Heart right ventricle (tissue), 16 donors: Measurements from ENCODE around the gene SLC6A12. TPM values are rescaled to one million over a fixed set of nuclear protein-coding genes. Genes with fewer than 3 reads are reported as not detected.
"Not testable (repeated sequence)": the region's sequence is repeated elsewhere in the genome, so short reads cannot be mapped to it uniquely, and the experiment has no call there.

Experiments used
- ATAC-seq, 8 donors: fragments of 200-7000 bp; cut with Tn5 transposase; one replicate each; pipeline ENCODE4 v1.9.1; 2020; ENCODE audit warnings: mild to moderate bottlenecking in 8 of 8, moderate library complexity in 8 of 8, moderate number of reproducible peaks in 1 of 8
- DNase-seq, 2 donors: peaks; one replicate each; pipeline ENCODE4 v3.0.0-alpha.2; 2020
- H3K27ac ChIP-seq, 10 donors: fragments of 200-600 bp; sonication (generic) in 2 of 10; one replicate each; pipeline versions ENCODE4 v1.5.0 to v1.8.0; 2020 to 2022; ENCODE audit warnings: mild to moderate bottlenecking in 3 of 10
- H3K27me3 ChIP-seq, 7 donors: fragments of 200-600 bp; one replicate each; pipeline ENCODE4 v1.8.0; 2021 to 2022; ENCODE audit warnings: mild to moderate bottlenecking in 2 of 7
- H3K36me3 ChIP-seq, 9 donors: fragments of 200-600 bp; sonication (generic) in 1 of 9; one replicate each; pipeline versions ENCODE4 v1.5.0 to v1.8.0; 2020 to 2022; ENCODE audit warnings: mild to moderate bottlenecking in 2 of 9
- H3K4me1 ChIP-seq, 9 donors: fragments of 200-600 bp; sonication (generic) in 1 of 9; one replicate each; pipeline versions ENCODE4 v1.5.0 to v1.8.0; 2020 to 2022; ENCODE audit warnings: mild to moderate bottlenecking in 4 of 9
- H3K4me3 ChIP-seq, 10 donors: fragments of 200-600 bp; sonication (generic) in 2 of 10; one replicate each; pipeline versions ENCODE4 v1.5.0 to v1.8.0; 2020 to 2022; ENCODE audit warnings: mild to moderate bottlenecking in 7 of 10, moderate library complexity in 2 of 10
- H3K9me3 ChIP-seq, 11 donors: fragments of 200-600 bp in 10 of 11; sonication (generic) in 2 of 11; one replicate each; pipeline versions ENCODE4 v1.5.0 to v1.8.0; 2013 to 2022; ENCODE audit warnings: mild to moderate bottlenecking in 2 of 11, control low read depth in 1 of 11, moderate library complexity in 1 of 11
- WGBS, 2 donors: extraction: QIAGEN DNeasy Blood & Tissue Kit; methylation state at CpG; one replicate each; pipeline ENCODE4 v1.1.7; 2013; ENCODE audit warnings: inconsistent platforms in 1 of 2; 5-methylcytosine and 5-hydroxymethylcytosine counted together
- intact Hi-C, 10 donors: fragments of 100-400 bp; cut with DNase I; formaldehyde crosslinking; loops; one replicate each; pipeline versions ENCODE4 v1.11.1 to v1.14.2; 2022
- polyA plus RNA-seq, 2 donors: library from polyadenylated mRNA; stranded (reverse); fragments of 200-250 nt; gene quantifications; one replicate each; pipeline ENCODE4 v1.2.3, GENCODE V29; 2013
- total RNA-seq, 10 donors: library from RNA; stranded (reverse); fragmentation: NEBNext Ultra II Directional in 3 of 10; extraction: Animal tissue kit (Norgen Biotek cat#: 25700) in 3 of 10; gene quantifications; one replicate each; pipeline versions ENCODE4 v1.2.1 to v1.2.4, GENCODE V29; 2021 to 2023
- TF ChIP-seq, protein P1 (sequence below), 9 donors: fragments of 200-600 bp; sonication (generic) in 2 of 9; IDR thresholded peaks; one replicate each; pipeline versions ENCODE4 v1.5.0 to v1.8.0; 2021 to 2022; ENCODE audit warnings: antibody characterized with exemption in 9 of 9, mild to moderate bottlenecking in 5 of 9, moderate library complexity in 1 of 9
- donor health status: Arrhythmogenic right ventricular cardiomyopathy.
- donor health status: ischemic (EF 13 %, LVEDD 7.1; RV severe dilation, severe dysfunction).
- donor health status: healthy with polysubstance abuse.
- donor health status: DM: no; HTN: yes; CAD: no.
- donor health status: DM: no; HTN: no; CAD: no.
- donor health status: ischemic (EF 25% LVEDD 6.9; RV normal size, moderate dysfunction).
- donor health status: ischemic (EF 25% LVEDD 5.7; RV mildly dilated, moderate dysfunction).
- donor health status: healthy.
- donor health status: DM: yes; HTN: yes; CAD: no.
- donor health status: Ischemic cardiomyopathy.
- donor health status: ischemic (EF 35%, LVEDD 5.7; RV mildly dilated, moderate dysfunction).
- donor health status: nonischemic (EF 11% LVEDD 7.7; RV severe dilation, severe dysfunction).
- donor health status: DM: yes; HTN: yes; CAD: no.
- donor health status: PGD.
- donor health status: ischemic (EF 29% LVEDD 5.4; RV normal size, mild dysfunction).
- donor health status: nonischemic (EF 23%, LVEDD 6.1; RV moderate dilation, normal function).

The SLC6A12 gene
- total and polyA plus RNA-seq, 12 donors, result 0.14 to 1.4 (median 0.74) TPM

DNA sequence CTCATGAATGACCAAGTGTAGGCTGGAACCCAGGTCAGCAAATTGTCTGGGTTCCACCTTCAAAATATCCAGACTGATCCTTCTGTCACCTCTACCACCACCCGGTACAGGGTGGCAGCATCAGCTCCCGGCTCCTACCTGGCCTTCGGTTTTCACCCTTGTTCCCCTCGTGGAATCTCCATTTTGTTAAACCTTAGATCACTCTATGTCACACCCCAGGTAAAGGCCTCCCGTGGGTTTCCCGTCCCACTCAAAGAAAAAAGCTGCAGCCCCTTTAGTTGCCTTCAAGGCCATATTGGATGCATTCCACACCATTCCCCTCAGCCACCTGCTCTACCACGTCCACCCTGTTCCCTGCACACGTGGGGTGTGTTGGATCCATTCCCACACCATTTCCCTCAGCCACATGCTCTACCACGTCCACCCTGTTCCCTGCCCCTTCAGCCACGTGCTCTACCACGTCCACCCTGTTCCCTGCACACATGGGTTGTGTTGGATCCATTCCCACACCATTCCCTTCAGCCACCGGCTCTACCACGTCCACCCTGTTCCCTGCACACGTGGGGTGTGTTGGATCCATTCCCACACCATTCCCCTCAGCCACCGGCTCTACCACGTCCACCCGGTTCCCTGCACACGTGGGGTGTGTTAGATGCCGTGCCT, 24.9 kb upstream of the SLC6A12 start:
- H3K4me1 ChIP-seq, result no peaks in the 10 kb centered on the region
- no peaks in the 10 kb centered on the region for H3K36me3 ChIP-seq
- H3K27ac ChIP-seq, result no peak overlapping the region
- intact Hi-C loops, result loop anchor here in 1 of 10 donors (2.0 kb wide), 1 partner anchor 14 kb away; no protein-coding TSS in a partner anchor
- TF ChIP-seq, protein P1, sequence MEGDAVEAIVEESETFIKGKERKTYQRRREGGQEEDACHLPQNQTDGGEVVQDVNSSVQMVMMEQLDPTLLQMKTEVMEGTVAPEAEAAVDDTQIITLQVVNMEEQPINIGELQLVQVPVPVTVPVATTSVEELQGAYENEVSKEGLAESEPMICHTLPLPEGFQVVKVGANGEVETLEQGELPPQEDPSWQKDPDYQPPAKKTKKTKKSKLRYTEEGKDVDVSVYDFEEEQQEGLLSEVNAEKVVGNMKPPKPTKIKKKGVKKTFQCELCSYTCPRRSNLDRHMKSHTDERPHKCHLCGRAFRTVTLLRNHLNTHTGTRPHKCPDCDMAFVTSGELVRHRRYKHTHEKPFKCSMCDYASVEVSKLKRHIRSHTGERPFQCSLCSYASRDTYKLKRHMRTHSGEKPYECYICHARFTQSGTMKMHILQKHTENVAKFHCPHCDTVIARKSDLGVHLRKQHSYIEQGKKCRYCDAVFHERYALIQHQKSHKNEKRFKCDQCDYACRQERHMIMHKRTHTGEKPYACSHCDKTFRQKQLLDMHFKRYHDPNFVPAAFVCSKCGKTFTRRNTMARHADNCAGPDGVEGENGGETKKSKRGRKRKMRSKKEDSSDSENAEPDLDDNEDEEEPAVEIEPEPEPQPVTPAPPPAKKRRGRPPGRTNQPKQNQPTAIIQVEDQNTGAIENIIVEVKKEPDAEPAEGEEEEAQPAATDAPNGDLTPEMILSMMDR (IDR thresholded peaks at IDR 0.05), result no peak
- WGBS, 2 donors, result 68 to 75% methylated on average over 17 to 19 of the region's 19 CpGs
- H3K9me3 ChIP-seq, result peaks cover 0 to 22% (median 2%) of the 10 kb centered on the region in 11 donors
- no peak overlapping the region for H3K4me3 ChIP-seq
- DNase-seq, result no peak
- ATAC-seq, result no peak
- H3K27me3 ChIP-seq, result no peaks in the 10 kb centered on the region

DNA sequence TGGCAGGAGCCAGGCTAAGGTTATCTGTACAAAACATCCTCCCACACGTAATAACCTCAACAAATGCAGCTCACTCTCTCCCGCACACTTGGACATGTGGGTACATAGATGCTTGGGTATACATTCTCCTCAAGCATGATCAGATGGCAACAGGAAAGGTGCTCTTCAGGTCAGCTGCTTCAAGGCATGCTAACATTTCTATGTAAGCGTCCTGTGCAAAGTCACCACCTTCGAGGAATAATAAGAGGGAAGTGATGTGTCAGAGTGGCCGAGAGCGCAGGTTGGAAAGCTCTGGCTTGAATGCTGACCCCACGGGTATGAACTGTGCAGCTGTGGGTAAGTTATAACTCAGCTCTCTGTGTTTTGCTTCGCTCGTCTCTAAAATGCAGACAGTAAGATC, 24.2 kb upstream of the SLC6A12 start:
- no peaks in the 10 kb centered on the region for H3K36me3 ChIP-seq
- no peak overlapping the region for H3K4me3 ChIP-seq
- intact Hi-C loops, result loop anchor here in 1 of 10 donors (2.0 kb wide), 1 partner anchor 15 kb away; no protein-coding TSS in a partner anchor
- ATAC-seq (no peak), DNase-seq (no peak)
- no peaks in the 10 kb centered on the region for H3K27me3 ChIP-seq
- peaks cover 0 to 22% (median 2%) of the 10 kb centered on the region in 11 donors for H3K9me3 ChIP-seq
- H3K27ac ChIP-seq, result no peak overlapping the region
- H3K4me1 ChIP-seq, result no peaks in the 10 kb centered on the region
- 85 to 91% methylated on average over 9 of the region's 9 CpGs for WGBS, 2 donors
- TF ChIP-seq, protein P1 (IDR thresholded peaks at IDR 0.05), result no peak

DNA sequence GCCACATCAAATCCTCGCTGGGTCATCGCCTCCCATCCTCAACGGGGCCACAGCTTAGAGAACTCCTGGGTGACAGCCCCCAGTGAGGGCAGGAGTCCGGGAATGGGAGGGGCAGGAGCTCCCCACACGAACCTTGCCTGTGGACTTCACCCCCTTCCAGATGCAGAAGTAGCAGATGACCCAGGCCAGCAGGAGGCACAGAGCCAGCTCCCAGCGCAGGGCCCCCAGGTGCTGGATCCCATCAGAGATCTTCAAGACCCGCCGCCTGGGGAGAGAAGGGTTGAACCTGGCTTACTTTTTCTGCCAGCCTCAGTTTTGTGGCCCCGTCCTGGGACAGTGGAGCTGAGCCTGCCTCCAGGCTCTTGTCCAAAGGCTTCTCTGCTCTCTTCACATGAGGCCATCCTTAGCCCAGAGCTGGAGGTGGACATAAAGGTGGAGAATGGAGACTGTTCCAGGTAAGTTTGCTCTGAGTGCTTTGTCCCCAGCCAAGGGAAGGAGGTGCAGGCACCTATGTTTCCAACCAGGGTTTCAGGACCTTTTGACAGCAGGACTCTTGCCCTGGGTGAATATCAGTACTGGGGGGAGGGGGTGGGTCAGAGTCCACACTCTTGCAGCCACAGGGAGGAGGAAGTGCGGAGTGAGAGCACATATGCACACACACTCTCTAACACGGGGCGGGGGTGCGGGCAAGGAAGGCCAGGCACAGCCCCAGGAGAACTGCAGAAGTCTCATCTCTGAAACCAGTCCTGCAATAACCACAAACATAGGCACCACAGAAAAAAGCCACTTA, 23.3 kb upstream of the SLC6A12 start:
- intact Hi-C loops, result no loop called here
- TF ChIP-seq, protein P1 (IDR thresholded peaks at IDR 0.05), result no peak
- Histone ChIP-seq H3K4me3 (no peak overlapping the region), H3K9me3 (peaks cover 0 to 22% (median 2%) of the 10 kb centered on the region in 11 donors), H3K36me3 (no peaks in the 10 kb centered on the region), H3K27me3 (no peaks in the 10 kb centered on the region), H3K27ac (no peak overlapping the region), H3K4me1 (no peaks in the 10 kb centered on the region)
- ATAC-seq (no peak), DNase-seq (no peak)
- 92 to 93% methylated on average over 13 of the region's 13 CpGs for WGBS, 2 donors

DNA sequence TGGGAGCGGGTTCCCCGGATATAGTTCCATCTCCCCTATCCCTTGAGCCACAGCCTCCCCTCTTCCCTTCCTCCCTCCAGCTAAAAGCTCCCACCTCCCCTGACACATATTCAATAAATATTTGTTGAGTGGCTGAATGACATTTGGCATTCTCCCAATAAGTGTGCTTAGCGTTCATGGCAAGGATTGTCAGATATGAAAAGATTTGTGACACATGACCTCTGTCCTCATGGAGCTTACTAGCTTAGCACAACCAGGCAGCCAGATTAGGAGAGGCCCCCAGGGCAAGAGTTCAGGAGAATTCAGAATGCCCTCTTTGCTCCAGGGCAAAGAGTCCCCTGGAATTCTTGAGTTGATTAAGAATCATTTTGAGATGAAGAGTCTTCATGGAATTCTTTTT, 22.5 kb upstream of the SLC6A12 start:
- no peak overlapping the region for H3K27ac ChIP-seq
- H3K27me3 ChIP-seq, result no peaks in the 10 kb centered on the region
- TF ChIP-seq, protein P1 (IDR thresholded peaks at IDR 0.05), result no peak
- 75 to 85% methylated on average over 3 of the region's 3 CpGs for WGBS, 2 donors
- no peaks in the 10 kb centered on the region for H3K4me1 ChIP-seq
- no peaks in the 10 kb centered on the region for H3K36me3 ChIP-seq
- ATAC-seq (no peak), DNase-seq (no peak)
- H3K4me3 ChIP-seq, result no peak overlapping the region
- H3K9me3 ChIP-seq, result peaks cover 0 to 22% (median 2%) of the 10 kb centered on the region in 11 donors
- intact Hi-C loops, result no loop called here

DNA sequence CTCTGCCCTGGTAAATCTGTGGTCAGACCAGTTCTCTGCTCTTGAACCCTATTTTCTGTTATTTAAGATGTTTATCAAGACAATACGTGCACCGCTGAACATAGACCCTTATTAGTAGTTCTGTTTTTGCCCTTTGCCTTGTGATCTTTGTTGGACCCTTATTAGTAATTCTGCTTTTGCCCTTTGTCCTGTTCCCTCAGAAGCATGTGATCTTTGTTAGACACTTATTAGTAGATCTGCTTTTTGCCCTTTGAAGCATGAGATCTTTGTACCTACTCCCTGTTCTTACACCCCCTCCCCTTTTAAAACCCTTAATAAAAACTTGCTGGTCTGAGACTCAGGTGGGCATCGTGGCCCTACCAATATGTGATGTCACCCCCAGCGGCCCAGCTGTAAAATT, 22.0 kb upstream of the SLC6A12 start:
- 84% methylated on average over 4 of the region's 4 CpGs for WGBS, 2 donors
- H3K27ac ChIP-seq, H3K36me3 ChIP-seq, H3K27me3 ChIP-seq, ATAC-seq, H3K4me3 ChIP-seq, H3K4me1 ChIP-seq, DNase-seq, intact Hi-C loops: not testable (repeated sequence)
- peaks cover 0 to 22% (median 2%) of the 10 kb centered on the region in 11 donors for H3K9me3 ChIP-seq
